Prostate gland (tissue), 2 donors: Measurements from ENCODE around the gene PRR5L. TPM values are rescaled to one million over a fixed set of nuclear protein-coding genes. Genes with fewer than 3 reads are reported as not detected.

Source experiments
- DNase-seq: peaks from one replicate; pipeline ENCODE4 v3.0.0-alpha.2; 2019; ENCODE audit warnings: low spot score
- H3K27ac ChIP-seq, 2 donors: fragments of 200-600 bp; sonication (generic); 2 replicates each; pipeline ENCODE4 v1.5.1; 2017 to 2019
- H3K27me3 ChIP-seq: fragments of 200-600 bp; sonication (generic); replicated peaks from 2 replicates; pipeline ENCODE4 v1.5.1; 2019; ENCODE audit not compliant: insufficient read depth
- H3K36me3 ChIP-seq, 2 donors: fragments of 200-600 bp; sonication (generic); 1 replicate in 1 of 2; 2 replicates in 1 of 2; pipeline versions ENCODE4 v1.5.1 to v1.8.1; 2017 to 2019
- H3K4me1 ChIP-seq: fragments of 200-600 bp; sonication (generic); replicated peaks from 2 replicates; pipeline ENCODE4 v1.5.1; 2019
- H3K4me3 ChIP-seq, 2 donors: fragments of 200-600 bp; sonication (generic); 2 replicates each; pipeline ENCODE4 v1.5.1; 2017 to 2019
- H3K9me3 ChIP-seq: fragments of 200-600 bp; sonication (generic); 2 replicates; pipeline ENCODE4 v1.5.1; 2017
- POLR2A ChIP-seq: fragments of 450-650 bp; IDR thresholded peaks from one replicate; pipeline ENCODE4 v1.6.1; 2016; ENCODE audit warnings: antibody characterized with exemption, mild to moderate bottlenecking
- POLR2AphosphoS5 ChIP-seq: sonication (generic); formaldehyde crosslinking; IDR thresholded peaks from one replicate; pipeline ENCODE4 v1.6.1; 2017; ENCODE audit warnings: antibody characterized with exemption
- WGBS: methylation state at CpG from one replicate; pipeline ENCODE4 v1.1.5; 2018; 5-methylcytosine and 5-hydroxymethylcytosine counted together
- intact Hi-C: fragments of 100-400 bp; cut with DNase I; formaldehyde crosslinking; loops from one replicate; pipeline ENCODE4 v1.14.2; 2022
- total RNA-seq, 2 donors: library from RNA; depleted of rRNA; stranded (reverse); fragments of >200 nt; gene quantifications; one replicate each; pipeline ENCODE4 v1.1.0, GENCODE V29; 2016
- TF ChIP-seq, protein P1 (sequence below), 4 experiments: fragments of 200-600 bp in 2 of 4; fragments of 450-650 bp in 2 of 4; sonication (generic) in 2 of 4; IDR thresholded peaks; 1 replicate in 3 of 4; 2 replicates in 1 of 4; pipeline ENCODE4 v1.5.1; 2016 to 2019; ENCODE audit warnings: antibody characterized with exemption in 4 of 4, mild to moderate bottlenecking in 2 of 4, moderate library complexity in 2 of 4

Gene PRR5L
- total RNA-seq, 2 donors from 2014 or later = 4.0 to 10.1 TPM

DNA sequence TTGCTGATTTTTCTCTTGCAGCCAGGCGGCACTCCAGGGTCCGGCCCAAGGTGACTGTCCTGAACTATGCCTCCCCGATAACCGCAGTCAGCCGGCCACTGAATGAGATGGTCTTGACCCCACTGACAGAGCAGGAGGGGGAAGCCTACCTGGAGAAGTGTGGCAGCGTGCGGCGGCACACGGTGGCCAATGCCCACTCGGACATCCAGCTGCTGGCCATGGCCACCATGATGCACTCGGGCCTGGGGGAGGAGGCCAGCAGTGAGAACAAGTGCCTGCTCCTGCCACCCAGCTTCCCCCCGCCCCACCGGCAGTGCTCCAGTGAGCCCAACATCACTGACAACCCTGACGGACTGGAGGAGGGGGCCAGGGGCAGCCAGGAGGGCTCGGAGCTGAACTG, 166.2 kb downstream of the PRR5L start:
- no peak for TF ChIP-seq POLR2AphosphoS5
- Histone ChIP-seq H3K27ac (no peak overlapping the region), H3K36me3 (no peaks in the 10 kb centered on the region), H3K27me3 (peaks cover 11% of the 10 kb centered on the region), H3K9me3 (no peaks in the 10 kb centered on the region), H3K4me3 (no peak overlapping the region), H3K4me1 (no peaks in the 10 kb centered on the region)
- intact Hi-C loops = no loop called here
- 98% methylated on average over 15 of the region's 15 CpGs for WGBS
- no peak for DNase-seq

DNA sequence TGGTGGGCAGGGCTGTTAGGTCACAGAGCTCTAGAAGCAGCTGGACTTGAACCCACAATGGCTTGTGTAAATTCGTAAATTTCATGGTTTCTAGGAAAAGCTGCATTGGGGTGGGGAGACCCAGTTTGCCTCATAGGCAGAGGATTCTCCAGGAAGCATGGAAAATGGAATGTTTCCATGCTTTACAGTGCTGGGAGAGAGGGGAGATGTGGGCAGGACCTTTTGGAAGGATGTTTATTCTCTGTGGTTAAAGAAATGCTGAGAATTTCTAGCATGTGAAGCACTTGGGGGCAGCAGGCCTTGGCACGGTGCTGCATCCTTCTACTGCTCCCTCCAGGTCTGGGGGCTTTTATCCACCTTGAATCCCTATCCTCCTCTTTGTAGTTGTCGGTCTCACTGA, 167.7 kb downstream of the PRR5L start:
- Histone ChIP-seq H3K9me3 (no peaks in the 10 kb centered on the region), H3K36me3 (no peaks in the 10 kb centered on the region), H3K4me1 (no peaks in the 10 kb centered on the region), H3K27ac (no peak overlapping the region), H3K4me3 (no peak overlapping the region), H3K27me3 (peaks cover 11% of the 10 kb centered on the region)
- TF ChIP-seq POLR2AphosphoS5 (no peak), POLR2A (no peak)
- TF ChIP-seq, protein P1, sequence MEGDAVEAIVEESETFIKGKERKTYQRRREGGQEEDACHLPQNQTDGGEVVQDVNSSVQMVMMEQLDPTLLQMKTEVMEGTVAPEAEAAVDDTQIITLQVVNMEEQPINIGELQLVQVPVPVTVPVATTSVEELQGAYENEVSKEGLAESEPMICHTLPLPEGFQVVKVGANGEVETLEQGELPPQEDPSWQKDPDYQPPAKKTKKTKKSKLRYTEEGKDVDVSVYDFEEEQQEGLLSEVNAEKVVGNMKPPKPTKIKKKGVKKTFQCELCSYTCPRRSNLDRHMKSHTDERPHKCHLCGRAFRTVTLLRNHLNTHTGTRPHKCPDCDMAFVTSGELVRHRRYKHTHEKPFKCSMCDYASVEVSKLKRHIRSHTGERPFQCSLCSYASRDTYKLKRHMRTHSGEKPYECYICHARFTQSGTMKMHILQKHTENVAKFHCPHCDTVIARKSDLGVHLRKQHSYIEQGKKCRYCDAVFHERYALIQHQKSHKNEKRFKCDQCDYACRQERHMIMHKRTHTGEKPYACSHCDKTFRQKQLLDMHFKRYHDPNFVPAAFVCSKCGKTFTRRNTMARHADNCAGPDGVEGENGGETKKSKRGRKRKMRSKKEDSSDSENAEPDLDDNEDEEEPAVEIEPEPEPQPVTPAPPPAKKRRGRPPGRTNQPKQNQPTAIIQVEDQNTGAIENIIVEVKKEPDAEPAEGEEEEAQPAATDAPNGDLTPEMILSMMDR (IDR thresholded peaks at IDR 0.05) = no peak
- WGBS = 90% methylated on average over 3 of the region's 3 CpGs
- no peak for DNase-seq
- intact Hi-C loops = no loop called here

DNA sequence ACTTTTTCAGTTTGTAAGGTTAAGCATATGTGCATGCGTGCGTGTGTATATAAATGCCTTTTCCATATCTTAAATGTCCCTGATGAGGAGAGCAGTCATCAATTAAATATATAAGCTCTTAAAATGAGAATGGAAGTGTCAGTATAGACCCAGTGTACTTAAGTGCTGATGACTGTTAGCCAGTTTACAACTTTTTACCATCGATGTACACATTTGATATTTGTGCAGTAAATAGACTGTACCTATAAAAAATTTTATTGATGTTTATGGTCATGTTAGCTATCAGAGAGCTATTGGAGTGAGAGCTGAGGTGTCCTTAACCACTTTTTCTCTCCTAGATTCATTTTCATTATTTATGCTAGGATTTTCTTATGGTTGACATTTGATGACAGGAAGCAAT, 168.6 kb downstream of the PRR5L start:
- Histone ChIP-seq H3K9me3 (no peaks in the 10 kb centered on the region), H3K4me1 (no peaks in the 10 kb centered on the region), H3K4me3 (no peak overlapping the region), H3K27me3 (peaks cover 8% of the 10 kb centered on the region), H3K27ac (no peak overlapping the region), H3K36me3 (no peaks in the 10 kb centered on the region)
- 49% methylated on average over 3 of the region's 3 CpGs for WGBS
- no peak for DNase-seq
- intact Hi-C loops = no loop called here
- peak; percentile 51 for TF ChIP-seq POLR2AphosphoS5
- TF ChIP-seq, protein P1 (IDR thresholded peaks at IDR 0.05) = no peak

DNA sequence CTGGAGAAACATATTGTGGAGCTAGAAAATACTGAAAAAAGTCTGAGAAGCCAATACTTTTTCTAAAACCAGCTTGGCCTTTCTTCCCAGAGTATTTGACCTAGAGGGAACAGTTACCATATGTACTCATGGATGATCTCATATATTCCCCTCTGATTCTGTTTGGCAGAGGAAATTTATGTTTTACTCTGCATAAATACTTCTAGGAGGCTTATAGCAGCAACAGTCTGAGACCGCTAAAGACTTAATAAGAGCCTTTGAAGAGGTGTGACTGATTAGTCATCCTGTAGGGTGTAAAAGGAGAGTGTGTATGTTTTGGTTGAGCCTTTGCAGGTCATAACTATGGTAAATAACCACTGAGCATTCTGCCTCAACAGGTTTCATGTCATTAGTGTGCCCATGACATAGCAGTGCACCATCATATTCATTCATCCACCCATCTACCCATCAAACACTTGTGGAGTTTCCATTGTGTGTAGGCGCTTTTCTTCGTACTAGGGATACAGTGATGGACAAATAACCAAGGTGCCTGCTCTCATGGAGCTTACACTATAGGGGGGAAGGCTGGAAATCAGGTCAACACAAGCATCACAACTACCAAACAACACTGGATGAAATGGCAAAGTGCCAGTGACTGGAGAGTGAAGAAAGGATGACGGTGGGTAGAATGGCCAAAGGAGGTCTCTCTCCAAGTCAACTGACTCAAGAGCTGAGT, 169.5 kb downstream of the PRR5L start:
- Histone ChIP-seq H3K27ac (no peak overlapping the region), H3K36me3 (no peaks in the 10 kb centered on the region), H3K4me1 (no peaks in the 10 kb centered on the region), H3K9me3 (no peaks in the 10 kb centered on the region), H3K27me3 (peaks cover 4% of the 10 kb centered on the region), H3K4me3 (no peak overlapping the region)
- intact Hi-C loops = no loop called here
- no peak for TF ChIP-seq POLR2AphosphoS5
- no peak for TF ChIP-seq POLR2A
- TF ChIP-seq, protein P1 (IDR thresholded peaks at IDR 0.05) = no peak
- WGBS = 97% methylated on average over 4 of the region's 4 CpGs
- no peak for DNase-seq

DNA sequence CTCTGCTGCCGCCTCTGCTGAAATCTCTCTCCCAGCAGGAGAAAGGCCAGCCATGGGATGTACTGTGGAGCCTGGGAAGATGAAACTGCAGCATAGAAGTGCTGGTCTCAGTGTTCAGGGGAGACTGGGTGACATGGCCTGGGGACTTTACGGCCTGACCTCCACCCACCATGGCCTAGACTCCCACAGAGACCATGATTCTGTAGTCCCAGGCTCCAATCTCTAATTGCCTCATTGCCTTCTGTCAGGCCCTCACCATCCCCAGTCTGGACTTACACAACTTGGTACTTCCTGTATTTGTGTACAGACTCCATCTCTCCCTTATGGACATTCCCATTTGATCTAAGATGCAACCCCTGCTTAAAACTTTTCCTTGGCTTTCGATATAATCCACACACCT, 170.9 kb downstream of the PRR5L start:
- WGBS = 98% methylated on average over 3 of the region's 3 CpGs
- H3K4me3 ChIP-seq = no peak overlapping the region
- H3K9me3 ChIP-seq = no peaks in the 10 kb centered on the region
- H3K36me3 ChIP-seq = no peaks in the 10 kb centered on the region
- H3K27ac ChIP-seq = no peak overlapping the region
- intact Hi-C loops = no loop called here
- peaks cover 3% of the 10 kb centered on the region for H3K27me3 ChIP-seq
- no peak for DNase-seq
- TF ChIP-seq, protein P1 (IDR thresholded peaks at IDR 0.05) = no peak
- TF ChIP-seq POLR2AphosphoS5 (no peak), POLR2A (no peak)
- H3K4me1 ChIP-seq = no peaks in the 10 kb centered on the region
